ENCODE data around the gene KCNG3.

KCNG3 gene

GRCh38 chr2:42493468-42494354 lies at the start of gene KCNG3:
Gene KCNG3, minus strand, starts transcription at chr2:42493982. Its CDS starts 481 bp downstream, at chr2:42493501.
- DNase-seq, result peak; percentile 18 to 64 (median 57)

GRCh38 chr2:42542871-42543270 lies 49.1 kb upstream of the KCNG3 start:
- no peak for DNase-seq

GRCh38 chr2:42537493-42537892 lies 43.7 kb upstream of the KCNG3 start:
- DNase-seq, result no peak

GRCh38 chr2:42532397-42532796 lies 38.6 kb upstream of the KCNG3 start:
- no peak for DNase-seq

GRCh38 chr2:42523341-42523740 lies 29.6 kb upstream of the KCNG3 start:
- peak in 4 of 6 experiments; percentile 22 to 39 (median 34) for DNase-seq

GRCh38 chr2:42522035-42522434 lies 28.3 kb upstream of the KCNG3 start:
- DNase-seq, result no peak

- no peak for DNase-seq
These were observed 25.8 kb upstream of the KCNG3 start for GRCh38 chr2:42519624-42520023.

GRCh38 chr2:42516418-42516901 lies 22.7 kb upstream of the KCNG3 start:
- DNase-seq, result no peak

- peak in 2 of 6 experiments; percentile 28 to 30 for DNase-seq
These were observed 19.6 kb upstream of the KCNG3 start for GRCh38 chr2:42513252-42513918.

GRCh38 chr2:42510608-42511243 lies 16.9 kb upstream of the KCNG3 start:
- DNase-seq, result no peak

GRCh38 chr2:42510191-42510590 lies 16.4 kb upstream of the KCNG3 start:
- no peak for DNase-seq

GRCh38 chr2:42504364-42505230 lies 10.8 kb upstream of the KCNG3 start:
- DNase-seq, result no peak

GRCh38 chr2:42503291-42503690 lies 9.5 kb upstream of the KCNG3 start:
- no peak for DNase-seq

GRCh38 chr2:42498497-42498896 lies 4.7 kb upstream of the KCNG3 start:
- no peak for DNase-seq

- no peak for DNase-seq
These were observed 1.8 kb upstream of the KCNG3 start for GRCh38 chr2:42495611-42496010.

- no peak for DNase-seq
These were observed 1.4 kb upstream of the KCNG3 start for GRCh38 chr2:42495234-42495581.

GRCh38 chr2:42494355-42495233 lies 812 bp upstream of the KCNG3 start:
- DNase-seq, result peak; percentile 36 to 90 (median 64)

- peak; percentile 9 to 63 (median 34) for DNase-seq
These were observed 903 bp downstream of the KCNG3 start for GRCh38 chr2:42492691-42493467.

- DNase-seq, result no peak
These were observed 5.5 kb downstream of the KCNG3 start for GRCh38 chr2:42488297-42488696.

GRCh38 chr2:42486145-42486906 lies 7.5 kb downstream of the KCNG3 start:
- DNase-seq, result no peak
